IPS DF 6.9 (cell line): ENCODE results near the gene IGFBP4.

Experiments used
- DNase-seq: peaks from one replicate; pipeline ENCODE4 v3.0.0-alpha.2; 2013; ENCODE audit warnings: low read depth, low spot score
- H3K27ac ChIP-seq: one replicate; pipeline ENCODE4 v1.5.1; 2013; ENCODE audit warnings: low read length, control low read depth
- H3K27me3 ChIP-seq: 2 replicates; pipeline ENCODE4 v1.6.1; 2013; ENCODE audit warnings: mild to moderate bottlenecking, low read length; ENCODE audit not compliant: control insufficient read depth, insufficient read depth
- H3K36me3 ChIP-seq: 2 replicates; pipeline ENCODE4 v1.6.1; 2013; ENCODE audit warnings: low read length; ENCODE audit not compliant: control insufficient read depth, insufficient read depth
- H3K4me1 ChIP-seq: 2 replicates; pipeline ENCODE4 v1.6.1; 2013; ENCODE audit warnings: low read length; ENCODE audit not compliant: control insufficient read depth, insufficient read depth
- H3K4me3 ChIP-seq: 2 replicates; pipeline ENCODE4 v1.5.1; 2013; ENCODE audit warnings: mild to moderate bottlenecking, low read length
- H3K9me3 ChIP-seq: 2 replicates; pipeline ENCODE4 v1.6.1; 2013; ENCODE audit warnings: low read length, inconsistent platforms; ENCODE audit not compliant: control insufficient read depth, insufficient read depth
- WGBS: extraction: QIAGEN DNeasy Blood & Tissue Kit; methylation state at CpG from one replicate; pipeline ENCODE4 v1.1.7; 2013; ENCODE audit warnings: mixed read lengths, missing lambda C conversion rate; ENCODE audit not compliant: insufficient read length, insufficient coverage; 5-methylcytosine and 5-hydroxymethylcytosine counted together

Gene IGFBP4

GRCh38 chr17:40473573-40474365 lies 30.5 kb downstream of the IGFBP4 start:
- WGBS, result 100% methylated on average over 2 of the region's 16 CpGs
- no peak for DNase-seq
- no peak overlapping the region for H3K4me3 ChIP-seq
- no peaks in the 10 kb centered on the region for H3K36me3 ChIP-seq
- H3K4me1 ChIP-seq, result peaks cover 5% of the 10 kb centered on the region
- no peaks in the 10 kb centered on the region for H3K9me3 ChIP-seq
- H3K27me3 ChIP-seq, result no peaks in the 10 kb centered on the region
- no peak overlapping the region for H3K27ac ChIP-seq

- no peaks in the 10 kb centered on the region for H3K9me3 ChIP-seq
- H3K4me1 ChIP-seq, result peaks cover 5% of the 10 kb centered on the region
- no CpG with 5 or more reads among the region's 9 CpGs for WGBS
- DNase-seq, result no peak
- H3K4me3 ChIP-seq, result no peak overlapping the region
- H3K27ac ChIP-seq, result no peak overlapping the region
- no peaks in the 10 kb centered on the region for H3K36me3 ChIP-seq
- H3K27me3 ChIP-seq, result no peaks in the 10 kb centered on the region
Measured at GRCh38 chr17:40474419-40475002, 31.3 kb downstream of the IGFBP4 start.

DNA sequence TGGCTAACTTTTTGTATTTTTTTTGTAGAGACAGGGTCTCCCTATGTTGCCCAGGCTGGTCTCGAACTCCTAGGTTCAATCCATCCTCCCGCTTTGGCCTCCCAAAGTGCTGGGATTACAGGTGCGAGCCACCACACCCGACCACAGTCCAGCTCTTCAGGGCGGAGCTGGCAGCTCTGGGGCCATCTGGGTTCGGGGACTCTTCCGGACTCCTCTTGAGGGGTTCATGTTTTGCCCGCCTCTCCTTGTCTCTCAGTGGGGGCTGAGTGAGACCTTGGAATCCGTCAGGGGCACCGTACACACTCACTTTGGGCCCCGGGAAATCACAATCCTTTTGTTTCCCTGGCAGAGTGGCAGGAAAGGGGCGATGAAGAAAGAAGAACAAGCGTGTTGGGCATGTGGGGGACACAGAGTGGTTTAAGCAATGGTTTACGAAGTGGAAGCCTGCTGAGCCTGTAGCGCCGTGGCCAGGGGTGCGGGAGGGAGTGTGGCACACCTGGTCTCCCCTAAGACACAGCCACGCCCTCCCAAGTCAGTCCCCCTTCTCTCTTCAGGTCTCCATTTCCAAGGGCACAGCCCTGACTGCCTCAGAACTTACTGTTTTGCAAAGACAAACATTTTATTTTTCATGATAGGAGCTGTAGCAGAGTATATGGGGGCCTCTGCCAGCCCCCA lies 32.1 kb downstream of the IGFBP4 start:
- H3K27ac ChIP-seq, result no peak overlapping the region
- no peaks in the 10 kb centered on the region for H3K36me3 ChIP-seq
- peaks cover 5% of the 10 kb centered on the region for H3K4me1 ChIP-seq
- H3K9me3 ChIP-seq, result no peaks in the 10 kb centered on the region
- no peaks in the 10 kb centered on the region for H3K27me3 ChIP-seq
- no peak overlapping the region for H3K4me3 ChIP-seq
- WGBS, result no CpG with 5 or more reads among the region's 18 CpGs
- DNase-seq, result no peak

DNA sequence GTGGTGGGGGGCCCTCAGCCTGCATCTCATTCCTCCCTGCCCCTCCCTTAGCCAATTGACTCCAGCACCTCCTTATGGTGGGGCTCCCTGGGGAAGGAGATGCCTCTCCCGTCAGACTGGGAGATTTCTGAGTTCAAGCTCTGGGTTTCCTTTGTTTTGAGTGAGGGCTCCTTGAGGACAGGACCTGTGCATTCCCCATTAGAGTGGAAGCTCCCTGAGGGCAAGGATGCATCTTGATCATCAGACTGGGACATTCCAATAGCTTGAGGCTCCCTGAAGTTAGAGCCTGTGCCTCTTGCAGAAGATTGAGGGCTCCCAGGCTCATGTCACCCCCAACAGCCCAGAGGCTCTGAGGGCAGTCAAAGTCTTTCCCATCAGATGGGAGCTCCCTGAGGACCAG lies 34.5 kb downstream of the IGFBP4 start:
- no CpG with 5 or more reads among the region's 1 CpG for WGBS
- H3K9me3 ChIP-seq, result no peaks in the 10 kb centered on the region
- H3K4me1 ChIP-seq, result peaks cover 9% of the 10 kb centered on the region
- no peaks in the 10 kb centered on the region for H3K27me3 ChIP-seq
- no peak overlapping the region for H3K4me3 ChIP-seq
- H3K36me3 ChIP-seq, result no peaks in the 10 kb centered on the region
- no peak overlapping the region for H3K27ac ChIP-seq
- DNase-seq, result no peak

DNA sequence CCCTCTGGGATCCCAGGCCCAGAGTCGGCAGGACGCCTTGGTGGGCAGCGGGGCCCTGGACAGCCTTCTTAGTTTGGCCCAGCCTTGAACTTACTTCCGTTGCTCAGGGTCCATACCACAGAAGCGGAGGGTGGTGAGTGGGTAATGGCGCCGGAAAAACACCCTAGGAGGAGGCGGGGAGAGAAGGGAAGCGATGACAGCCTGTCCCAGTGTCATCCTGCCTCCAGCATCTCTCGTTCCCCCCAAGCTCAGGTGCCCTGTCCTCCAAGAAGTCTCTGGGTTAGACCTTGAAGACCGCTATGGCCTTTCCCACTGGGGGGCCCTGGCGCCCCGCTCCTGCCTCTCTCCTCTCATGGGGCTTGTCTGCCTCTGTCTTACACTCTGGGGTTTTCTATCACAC lies 35.2 kb downstream of the IGFBP4 start:
- Histone ChIP-seq H3K27ac (no peak overlapping the region), H3K4me3 (no peak overlapping the region), H3K4me1 (peaks cover 9% of the 10 kb centered on the region), H3K27me3 (no peaks in the 10 kb centered on the region), H3K36me3 (no peaks in the 10 kb centered on the region), H3K9me3 (no peaks in the 10 kb centered on the region)
- no peak for DNase-seq
- no CpG with 5 or more reads among the region's 13 CpGs for WGBS

DNA sequence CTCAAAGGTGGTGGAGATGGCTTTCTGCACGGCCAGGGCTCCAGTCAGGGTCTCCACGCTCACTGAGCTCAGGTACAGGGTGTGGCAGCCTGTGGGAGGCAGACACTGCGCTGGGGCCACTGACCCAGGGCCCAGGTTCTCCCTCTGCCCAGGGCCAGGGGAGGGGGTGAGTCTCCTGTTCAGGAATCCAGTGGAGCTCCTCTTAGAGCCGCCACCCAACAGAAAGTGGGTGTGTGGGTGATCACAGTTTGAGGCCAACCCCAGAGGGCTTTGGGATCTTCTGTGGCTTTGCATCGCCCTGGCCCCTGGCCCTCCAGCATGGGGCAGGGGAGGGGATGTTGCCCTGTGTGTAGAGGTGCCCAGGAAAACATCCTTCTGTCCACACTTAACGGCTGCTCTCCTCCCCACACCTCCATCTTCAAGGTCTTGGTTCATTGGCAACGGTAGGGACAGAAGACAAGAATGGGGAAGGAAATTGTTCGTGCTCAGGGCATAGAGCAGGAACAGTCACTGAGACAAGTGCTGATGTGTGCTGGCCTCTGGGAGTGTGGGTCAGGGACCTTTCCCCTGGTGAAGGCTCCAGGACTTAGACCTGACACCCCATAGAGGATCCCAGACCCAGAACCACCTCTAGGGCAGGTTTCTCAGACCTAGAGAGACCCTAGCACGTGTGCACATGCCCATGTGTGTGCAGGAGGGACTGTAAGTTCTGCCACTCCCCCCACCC lies 36.7 kb downstream of the IGFBP4 start:
- no CpG with 5 or more reads among the region's 9 CpGs for WGBS

GRCh38 chr17:40480501-40481003 lies 37.3 kb downstream of the IGFBP4 start:
- no peaks in the 10 kb centered on the region for H3K27me3 ChIP-seq
- no peak overlapping the region for H3K4me3 ChIP-seq
- no CpG with 5 or more reads among the region's 12 CpGs for WGBS
- no peaks in the 10 kb centered on the region for H3K9me3 ChIP-seq
- H3K4me1 ChIP-seq, result peaks cover 10% of the 10 kb centered on the region
- H3K36me3 ChIP-seq, result no peaks in the 10 kb centered on the region
- no peak overlapping the region for H3K27ac ChIP-seq
- DNase-seq, result no peak

More for the DNA sequence above, 36.7 kb downstream of the IGFBP4 start:
- Histone ChIP-seq H3K4me1 (peaks cover 12% of the 10 kb centered on the region), H3K4me3 (no peak overlapping the region), H3K27me3 (no peaks in the 10 kb centered on the region), H3K36me3 (no peaks in the 10 kb centered on the region), H3K27ac (no peak overlapping the region), H3K9me3 (no peaks in the 10 kb centered on the region)
- no peak for DNase-seq

GRCh38 chr17:40481106-40481505 lies 37.9 kb downstream of the IGFBP4 start:
- WGBS, result no CpG with 5 or more reads among the region's 7 CpGs
- DNase-seq, result no peak
- no peaks in the 10 kb centered on the region for H3K36me3 ChIP-seq
- H3K4me1 ChIP-seq, result peaks cover 7% of the 10 kb centered on the region
- no peaks in the 10 kb centered on the region for H3K27me3 ChIP-seq
- no peaks in the 10 kb centered on the region for H3K9me3 ChIP-seq
- no peak overlapping the region for H3K4me3 ChIP-seq
- no peak overlapping the region for H3K27ac ChIP-seq

- no peak overlapping the region for H3K4me3 ChIP-seq
- DNase-seq, result no peak
- no peaks in the 10 kb centered on the region for H3K9me3 ChIP-seq
- no CpG with 5 or more reads among the region's 6 CpGs for WGBS
- no peaks in the 10 kb centered on the region for H3K36me3 ChIP-seq
- H3K27ac ChIP-seq, result no peak overlapping the region
- H3K4me1 ChIP-seq, result peaks cover 9% of the 10 kb centered on the region
- no peaks in the 10 kb centered on the region for H3K27me3 ChIP-seq
Measured at GRCh38 chr17:40482722-40483121, 39.5 kb downstream of the IGFBP4 start.

DNA sequence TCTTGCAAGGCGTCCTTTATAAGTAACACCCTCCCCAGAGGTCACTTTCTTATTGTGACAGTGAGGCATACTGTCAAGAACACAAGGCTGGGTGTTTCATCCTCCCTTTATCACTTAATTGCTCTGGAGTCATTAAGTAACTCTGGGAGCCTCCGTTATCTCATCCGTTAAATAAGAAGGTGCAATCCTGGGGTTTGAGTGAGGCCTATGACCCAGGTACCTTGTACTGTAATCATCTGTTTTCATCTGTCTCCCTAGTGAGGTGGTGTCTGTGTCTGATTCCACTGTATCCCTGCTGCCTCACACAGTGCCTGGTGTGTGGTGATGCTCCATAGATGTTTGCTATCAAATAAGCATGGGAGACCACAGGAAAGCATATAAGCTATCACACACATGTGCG lies 40.4 kb downstream of the IGFBP4 start:
- Histone ChIP-seq H3K27me3 (no peaks in the 10 kb centered on the region), H3K9me3 (no peaks in the 10 kb centered on the region), H3K27ac (no peak overlapping the region), H3K4me1 (peaks cover 11% of the 10 kb centered on the region), H3K4me3 (no peak overlapping the region), H3K36me3 (no peaks in the 10 kb centered on the region)
- DNase-seq, result no peak
- WGBS, result no CpG with 5 or more reads among the region's 4 CpGs
